Brain pericyte (primary cell): ENCODE measurements around the gene OXA1L.
"Not testable (repeated sequence)": the region's sequence is repeated elsewhere in the genome, so short reads cannot be mapped to it uniquely, and the experiment has no call there.

Source experiments
- DNase-seq: peaks from one replicate; pipeline ENCODE4 v3.0.0-alpha.2; 2012; ENCODE audit warnings: low read depth, low spot score

The OXA1L gene

GRCh38 chr14:22768947-22769346 is 2.5 kb downstream of the OXA1L start:
- no peak for DNase-seq

- DNase-seq: no peak
These were observed 2.9 kb downstream of the OXA1L start for GRCh38 chr14:22769369-22769768.

- DNase-seq: no peak
These were observed 4.1 kb downstream of the OXA1L start for GRCh38 chr14:22770481-22771187.

GRCh38 chr14:22772725-22773124 is 6.2 kb downstream of the OXA1L start:
- no peak for DNase-seq

GRCh38 chr14:22773162-22774010 is 6.9 kb downstream of the OXA1L start:
- DNase-seq: no peak

GRCh38 chr14:22774011-22774706 is 7.7 kb downstream of the OXA1L start:
- no peak for DNase-seq

- no peak for DNase-seq
These were observed 9.7 kb downstream of the OXA1L start for GRCh38 chr14:22776215-22776614.

GRCh38 chr14:22776849-22777248 is 10.4 kb downstream of the OXA1L start:
- not testable (repeated sequence) for DNase-seq

- no peak for DNase-seq
These were observed 11.6 kb downstream of the OXA1L start for GRCh38 chr14:22778084-22778483.

- DNase-seq: no peak
These were observed 13.7 kb downstream of the OXA1L start for GRCh38 chr14:22780105-22780679.

- DNase-seq: no peak
These were observed 14.4 kb downstream of the OXA1L start for GRCh38 chr14:22780941-22781300.

GRCh38 chr14:22781301-22781991 is 15.0 kb downstream of the OXA1L start:
- DNase-seq: no peak

GRCh38 chr14:22786685-22787084 is 20.2 kb downstream of the OXA1L start:
- DNase-seq: no peak

GRCh38 chr14:22791301-22791700 is 24.8 kb downstream of the OXA1L start:
- DNase-seq: no peak

- no peak for DNase-seq
These were observed 25.7 kb downstream of the OXA1L start for GRCh38 chr14:22792158-22792557.

GRCh38 chr14:22793550-22793949 is 27.1 kb downstream of the OXA1L start:
- DNase-seq: not testable (repeated sequence)

- no peak for DNase-seq
These were observed 27.5 kb downstream of the OXA1L start for GRCh38 chr14:22793976-22794375.

GRCh38 chr14:22794551-22794951 is 28.1 kb downstream of the OXA1L start:
- DNase-seq: no peak

- DNase-seq: no peak
These were observed 29.7 kb downstream of the OXA1L start for GRCh38 chr14:22796087-22796707.

GRCh38 chr14:22797017-22797917 is 30.8 kb downstream of the OXA1L start:
- DNase-seq: no peak
